Suprapubic skin (tissue), 3 donors: ENCODE data around the gene USP40.

Experiments
- EP300 ChIP-seq: sonication (generic); formaldehyde crosslinking; IDR thresholded peaks from one replicate; pipeline ENCODE4 v1.6.1; 2017; ENCODE audit warnings: antibody characterized with exemption
- TF ChIP-seq, protein P1 (sequence below), 2 donors: fragments of 200-600 bp in 1 of 2; fragments of 450-650 bp in 1 of 2; sonication (generic) in 1 of 2; IDR thresholded peaks; one replicate each; pipeline ENCODE4 v1.5.1; 2016 to 2019; ENCODE audit warnings: antibody characterized with exemption in 2 of 2, mild to moderate bottlenecking in 1 of 2, moderate library complexity in 1 of 2

DNA sequence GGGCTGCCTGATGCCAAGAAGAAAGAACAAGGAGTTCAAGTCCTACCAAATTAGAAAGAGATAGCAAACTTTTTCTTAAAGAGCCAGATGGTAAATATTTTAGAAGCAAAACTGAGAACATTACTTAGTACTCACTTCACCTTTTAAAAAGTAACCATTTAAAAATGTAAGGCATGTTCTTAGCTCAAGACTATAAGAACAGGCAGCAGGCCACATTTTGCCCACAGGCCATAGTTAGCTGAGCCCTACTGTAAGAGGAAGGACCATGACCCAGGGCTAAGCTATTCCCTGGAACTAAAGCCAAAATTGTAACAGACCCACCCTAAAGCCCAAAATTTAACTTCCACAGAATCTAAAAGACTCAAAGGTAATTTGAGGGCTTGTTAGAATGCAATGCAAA, 31.3 kb downstream of the USP40 start:
- TF ChIP-seq, protein P1, sequence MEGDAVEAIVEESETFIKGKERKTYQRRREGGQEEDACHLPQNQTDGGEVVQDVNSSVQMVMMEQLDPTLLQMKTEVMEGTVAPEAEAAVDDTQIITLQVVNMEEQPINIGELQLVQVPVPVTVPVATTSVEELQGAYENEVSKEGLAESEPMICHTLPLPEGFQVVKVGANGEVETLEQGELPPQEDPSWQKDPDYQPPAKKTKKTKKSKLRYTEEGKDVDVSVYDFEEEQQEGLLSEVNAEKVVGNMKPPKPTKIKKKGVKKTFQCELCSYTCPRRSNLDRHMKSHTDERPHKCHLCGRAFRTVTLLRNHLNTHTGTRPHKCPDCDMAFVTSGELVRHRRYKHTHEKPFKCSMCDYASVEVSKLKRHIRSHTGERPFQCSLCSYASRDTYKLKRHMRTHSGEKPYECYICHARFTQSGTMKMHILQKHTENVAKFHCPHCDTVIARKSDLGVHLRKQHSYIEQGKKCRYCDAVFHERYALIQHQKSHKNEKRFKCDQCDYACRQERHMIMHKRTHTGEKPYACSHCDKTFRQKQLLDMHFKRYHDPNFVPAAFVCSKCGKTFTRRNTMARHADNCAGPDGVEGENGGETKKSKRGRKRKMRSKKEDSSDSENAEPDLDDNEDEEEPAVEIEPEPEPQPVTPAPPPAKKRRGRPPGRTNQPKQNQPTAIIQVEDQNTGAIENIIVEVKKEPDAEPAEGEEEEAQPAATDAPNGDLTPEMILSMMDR (IDR thresholded peaks at IDR 0.05) = no peak
- TF ChIP-seq EP300 = no peak
